Stimulated activated CD4-positive, alpha-beta T cell treated with anti-CD3 and anti-CD28 coated beads, Interleukin-4, amount 100 ng/mL, for 24 hours (primary cell): ENCODE data around the gene VAPA.

Experiments
- DNase-seq: peaks from one replicate; pipeline ENCODE4 v3.0.0-alpha.2; 2020

Gene VAPA

GRCh38 chr18:9984080-9984479 lies 70.3 kb downstream of the VAPA start:
- DNase-seq = no peak

GRCh38 chr18:9985641-9986040 lies 71.8 kb downstream of the VAPA start:
- DNase-seq = no peak

DNA sequence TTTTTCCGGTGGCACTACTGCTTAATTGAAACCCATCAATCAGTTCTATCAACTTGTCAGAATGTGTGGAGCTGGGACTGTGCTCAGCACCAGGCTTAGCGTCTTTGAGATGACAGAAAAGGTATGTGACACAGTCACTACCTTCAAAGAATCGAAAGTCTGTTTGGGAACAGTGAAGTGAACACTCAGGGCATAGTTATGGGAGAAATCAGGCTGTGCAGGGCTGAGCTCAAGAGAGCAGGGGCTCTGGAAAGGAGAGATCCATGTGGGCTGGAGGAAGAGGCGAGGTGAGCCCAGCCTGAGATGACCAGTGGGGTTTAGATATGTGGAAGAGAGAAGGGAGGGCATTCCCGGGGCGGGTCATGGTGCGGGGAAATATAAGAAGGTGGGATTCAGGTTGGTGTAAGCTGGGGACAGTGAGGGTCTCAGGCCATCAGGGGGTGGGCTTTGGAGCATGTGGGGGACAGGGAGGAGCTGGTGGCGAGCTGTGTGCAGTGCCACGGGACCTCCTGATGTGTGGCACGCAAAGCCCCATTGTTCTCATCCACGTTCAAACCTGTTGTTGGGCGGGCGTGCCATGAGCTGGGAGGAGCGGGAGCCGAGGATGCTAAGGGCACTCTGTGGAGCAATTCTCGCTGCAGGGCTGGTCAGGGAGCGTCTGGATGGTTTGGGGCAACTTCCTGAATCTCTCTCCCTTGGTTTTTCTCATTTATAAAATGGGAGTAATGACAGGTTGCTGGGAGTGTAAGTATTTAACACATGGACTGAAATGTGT lies 72.5 kb downstream of the VAPA start:
- no peak for DNase-seq

GRCh38 chr18:9987345-9987744 lies 73.5 kb downstream of the VAPA start:
- no peak for DNase-seq

GRCh38 chr18:9987931-9988330 lies 74.1 kb downstream of the VAPA start:
- no peak for DNase-seq

DNA sequence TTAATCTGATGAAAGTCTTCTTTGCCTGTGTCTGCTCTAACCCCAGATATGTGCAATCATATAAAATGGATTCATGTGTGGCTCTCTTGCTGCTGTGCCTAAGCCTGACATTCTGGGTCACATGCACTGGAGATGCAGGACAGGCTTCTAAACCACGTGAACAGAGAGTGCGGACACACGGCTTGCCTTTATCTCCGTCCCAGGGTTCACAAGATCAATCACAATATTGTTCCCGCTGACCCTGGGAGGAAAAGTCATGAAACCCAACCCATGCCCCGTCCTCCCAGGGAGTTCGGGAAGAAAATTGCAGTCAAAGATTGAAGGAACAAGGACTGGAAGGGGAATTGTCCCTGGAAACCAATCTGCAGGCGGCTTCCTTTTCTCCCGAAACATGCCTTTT lies 74.8 kb downstream of the VAPA start:
- no peak for DNase-seq

DNA sequence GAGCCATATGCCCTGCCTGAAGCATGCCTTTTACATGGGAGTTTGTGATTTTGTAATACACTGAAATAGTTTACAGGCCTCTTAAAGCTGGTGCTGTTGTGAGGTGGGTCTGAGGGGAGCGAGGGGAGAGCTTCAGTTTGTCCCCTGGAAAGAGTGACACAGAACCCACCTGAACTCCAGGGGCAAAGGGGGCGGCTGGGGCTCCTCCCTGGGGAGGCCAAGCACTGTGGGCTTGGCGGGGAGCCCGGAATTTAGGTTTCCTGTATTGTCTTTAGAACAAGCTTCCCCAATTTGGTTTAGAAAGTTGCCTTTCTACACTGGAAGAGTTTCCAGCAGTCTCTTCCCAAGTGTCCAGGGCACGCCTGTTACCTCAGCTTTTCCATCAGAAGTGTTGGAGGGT lies 75.7 kb downstream of the VAPA start:
- DNase-seq = no peak

DNA sequence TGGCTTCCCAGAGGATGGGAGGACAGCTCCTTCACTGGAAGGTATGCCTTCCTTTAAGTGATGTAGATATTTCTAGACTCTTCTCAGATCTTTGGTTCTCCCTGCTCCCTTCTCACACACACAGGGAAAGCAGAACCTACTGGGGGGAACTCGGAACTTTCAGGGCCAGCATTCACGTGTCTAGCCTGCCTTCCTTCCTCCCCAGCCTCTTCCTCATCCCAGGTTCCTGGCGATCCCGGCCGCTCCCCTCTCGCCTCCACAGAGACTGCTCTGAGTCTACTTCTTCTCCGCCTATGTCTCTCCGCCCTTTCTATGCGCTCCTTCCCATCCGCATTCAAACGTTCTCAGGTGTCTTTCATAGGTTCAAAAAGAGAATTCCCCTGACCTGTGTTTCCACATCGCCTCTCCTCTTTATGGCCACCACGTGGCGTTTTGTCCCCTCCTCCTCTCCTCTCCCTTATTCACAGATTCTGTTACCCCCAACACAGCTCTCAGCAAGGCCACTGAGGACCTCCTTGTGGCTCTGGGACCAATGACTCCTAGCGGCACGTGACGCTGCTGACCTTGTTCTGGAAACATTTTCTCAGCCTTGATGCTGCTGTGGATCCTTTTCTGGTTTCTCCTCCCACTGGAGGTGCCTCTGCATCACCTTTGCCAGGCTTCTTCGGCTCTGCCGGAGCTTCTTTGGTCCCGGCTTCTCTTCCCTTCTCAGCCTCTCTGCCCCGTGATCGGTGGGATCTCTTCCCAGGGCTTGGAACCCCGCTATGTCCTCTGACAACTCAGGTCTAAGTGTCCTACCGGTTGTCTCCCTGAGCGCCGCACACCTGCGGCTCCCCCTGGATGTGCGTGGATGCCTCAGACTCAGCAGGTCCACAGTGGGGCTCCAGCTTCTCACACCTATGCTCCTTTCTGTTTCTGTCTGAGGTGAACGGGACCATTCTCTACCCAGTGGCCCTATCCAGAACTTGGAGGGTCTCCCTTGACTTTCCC lies 77.5 kb downstream of the VAPA start:
- no peak for DNase-seq

DNA sequence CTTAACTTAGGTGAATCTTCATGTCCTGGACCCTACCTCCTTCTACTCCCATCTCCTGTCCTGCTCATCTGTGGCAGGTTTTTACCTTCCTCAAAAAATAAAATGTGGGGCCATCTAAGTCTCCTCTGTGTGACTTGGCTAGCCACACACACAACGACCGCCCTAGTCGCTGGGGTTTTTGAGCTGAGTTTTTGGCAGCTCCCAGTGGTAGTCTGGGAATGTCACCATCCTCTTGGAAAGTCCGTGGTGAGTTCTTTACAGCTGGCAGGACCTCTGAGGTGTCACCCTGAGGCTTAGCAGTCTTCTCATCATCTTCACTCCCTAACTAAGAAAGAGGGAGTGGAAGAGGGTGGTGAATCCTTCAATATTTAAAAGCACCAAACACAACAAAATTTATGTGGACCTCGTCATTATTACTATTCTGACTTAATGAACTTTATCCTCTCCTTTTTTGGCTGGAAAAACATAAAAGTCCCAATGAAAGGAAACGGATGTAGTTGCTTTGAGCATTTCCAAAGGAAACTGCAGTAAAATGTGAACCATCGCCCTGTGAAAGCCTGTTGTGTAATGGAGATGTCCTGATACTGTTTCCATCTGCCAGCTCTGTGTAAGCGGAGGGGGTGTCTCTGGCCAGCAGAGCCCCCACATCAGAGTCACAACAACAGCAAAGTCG lies 78.6 kb downstream of the VAPA start:
- no peak for DNase-seq

DNA sequence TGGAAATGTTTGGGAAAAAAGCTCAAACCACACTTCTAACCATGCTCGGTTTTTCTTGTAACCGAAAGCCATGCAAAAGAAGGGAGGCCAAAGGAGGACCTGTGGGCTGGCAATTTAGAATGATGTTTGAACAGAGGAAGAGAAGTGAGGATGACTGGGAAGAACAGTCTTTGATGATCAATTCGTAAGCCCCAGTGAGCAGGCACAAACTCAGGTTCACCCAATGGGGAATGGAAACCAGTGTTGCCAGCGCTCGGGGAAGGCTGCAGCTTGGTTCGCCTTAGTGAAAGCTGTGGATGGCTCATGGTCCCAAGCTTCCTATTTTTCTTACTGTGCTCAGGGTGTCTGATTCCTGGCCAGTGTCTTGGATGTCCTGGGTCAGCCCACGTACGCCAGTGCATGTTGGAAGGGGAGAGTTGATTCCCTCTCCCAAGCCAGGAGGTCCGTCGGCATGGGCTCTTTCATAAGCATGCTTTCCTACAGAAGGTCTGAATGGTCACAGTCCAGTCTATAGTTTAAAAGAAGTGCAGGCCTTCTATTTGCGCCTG lies 79.2 kb downstream of the VAPA start:
- no peak for DNase-seq

- no peak for DNase-seq
Observed at GRCh38 chr18:9993521-9994025, 79.8 kb downstream of the VAPA start.

DNA sequence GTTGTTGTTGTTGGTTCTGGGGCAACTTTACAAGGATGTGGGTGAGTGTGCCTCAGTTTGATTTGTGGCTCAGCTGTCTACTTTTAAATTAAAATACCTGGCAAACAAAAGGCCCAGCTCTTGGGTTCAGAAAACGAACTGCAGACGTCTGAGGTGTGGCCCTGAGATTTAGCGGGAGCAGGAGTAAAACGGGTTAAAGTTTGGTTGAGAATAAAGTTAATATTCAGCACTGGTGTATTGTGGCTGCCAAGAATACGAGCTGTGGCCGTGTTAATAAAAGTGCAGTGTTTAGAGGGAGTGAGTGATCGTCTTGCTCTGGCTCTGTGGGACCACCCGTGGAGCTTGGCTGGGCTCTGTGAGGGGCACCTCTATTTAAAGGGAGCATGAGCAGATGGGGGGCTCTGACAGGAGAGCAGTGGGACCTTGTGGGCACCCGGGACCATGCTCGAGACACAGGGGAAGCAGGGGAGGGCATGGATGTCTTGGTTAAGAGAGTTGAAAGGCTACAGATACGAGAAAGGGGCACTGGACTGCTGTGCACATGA lies 80.3 kb downstream of the VAPA start:
- no peak for DNase-seq

GRCh38 chr18:9994701-9995235 lies 81.0 kb downstream of the VAPA start:
- no peak for DNase-seq

- no peak for DNase-seq
Observed at GRCh38 chr18:9995631-9996030, 81.8 kb downstream of the VAPA start.

DNA sequence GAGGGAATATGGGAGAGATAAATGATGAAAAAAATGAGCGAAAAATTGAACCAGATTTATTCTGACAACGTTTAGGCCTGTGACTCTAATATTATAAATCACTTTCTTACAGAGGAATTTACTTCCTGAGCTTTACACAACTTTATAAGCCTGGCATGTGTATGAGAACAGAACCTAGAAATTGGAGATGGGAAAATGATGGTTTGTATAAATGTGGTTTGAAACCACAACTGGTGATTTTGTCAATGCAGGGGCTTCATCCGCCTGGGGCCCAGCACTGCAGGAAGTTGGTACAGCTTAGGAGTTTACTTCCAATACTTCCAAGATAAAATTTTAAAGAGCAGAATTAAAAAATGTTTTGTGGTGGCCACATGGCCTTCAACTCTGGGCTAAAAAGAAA lies 82.3 kb downstream of the VAPA start:
- DNase-seq = no peak

- no peak for DNase-seq
Observed at GRCh38 chr18:9997711-9998110, 83.9 kb downstream of the VAPA start.

GRCh38 chr18:9998330-9998729 lies 84.5 kb downstream of the VAPA start:
- no peak for DNase-seq

DNA sequence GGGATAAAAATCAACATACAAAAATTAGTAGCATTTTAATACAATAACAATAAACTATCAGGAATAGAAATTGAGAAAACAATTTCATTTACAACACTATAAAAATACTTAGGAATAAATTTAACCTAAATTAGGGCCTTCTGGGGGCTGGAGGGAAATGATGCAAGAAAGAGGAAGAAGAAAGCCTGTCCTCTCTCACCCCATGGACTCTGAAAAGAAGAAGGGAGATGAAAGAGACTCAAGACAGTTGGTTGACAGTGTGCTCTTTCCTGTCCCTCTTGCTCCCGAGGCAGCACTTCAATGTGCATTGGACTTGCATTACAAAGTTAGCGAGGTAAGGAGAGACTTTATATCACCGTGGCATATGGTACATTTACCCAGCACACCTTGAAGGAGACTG lies 88.5 kb downstream of the VAPA start:
- DNase-seq = no peak

DNA sequence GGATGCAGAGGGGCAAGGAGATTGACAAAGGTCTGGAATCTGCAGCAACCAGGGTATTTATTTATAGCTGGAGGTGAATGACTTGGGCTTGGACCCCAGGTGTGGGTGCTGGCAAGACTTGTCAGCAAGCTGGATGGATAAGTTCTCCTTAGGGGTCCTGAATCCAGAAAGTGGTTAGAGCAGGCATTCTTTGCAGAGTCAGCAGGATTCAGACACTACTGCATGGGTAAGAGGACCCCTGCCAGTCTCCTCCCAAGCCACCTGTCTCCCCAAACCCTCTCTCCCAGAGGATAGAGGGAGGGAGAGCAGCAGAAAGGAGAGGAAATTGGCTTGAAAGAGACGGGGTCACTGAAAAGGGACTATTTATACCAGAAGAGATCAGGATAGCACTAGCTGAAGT lies 89.5 kb downstream of the VAPA start:
- no peak for DNase-seq

GRCh38 chr18:10003866-10004265 lies 90.0 kb downstream of the VAPA start:
- no peak for DNase-seq

GRCh38 chr18:10006311-10006893 lies 92.6 kb downstream of the VAPA start:
- DNase-seq = no peak
